ENCODE measurements around the gene HECA.
A peak's percentile ranks its signal among the peaks of the same experiment; 100 is the strongest.
"Not testable (repeated sequence)": the region's sequence is repeated elsewhere in the genome, so short reads cannot be mapped to it uniquely, and the experiment has no call there.

Gene HECA, protein sequence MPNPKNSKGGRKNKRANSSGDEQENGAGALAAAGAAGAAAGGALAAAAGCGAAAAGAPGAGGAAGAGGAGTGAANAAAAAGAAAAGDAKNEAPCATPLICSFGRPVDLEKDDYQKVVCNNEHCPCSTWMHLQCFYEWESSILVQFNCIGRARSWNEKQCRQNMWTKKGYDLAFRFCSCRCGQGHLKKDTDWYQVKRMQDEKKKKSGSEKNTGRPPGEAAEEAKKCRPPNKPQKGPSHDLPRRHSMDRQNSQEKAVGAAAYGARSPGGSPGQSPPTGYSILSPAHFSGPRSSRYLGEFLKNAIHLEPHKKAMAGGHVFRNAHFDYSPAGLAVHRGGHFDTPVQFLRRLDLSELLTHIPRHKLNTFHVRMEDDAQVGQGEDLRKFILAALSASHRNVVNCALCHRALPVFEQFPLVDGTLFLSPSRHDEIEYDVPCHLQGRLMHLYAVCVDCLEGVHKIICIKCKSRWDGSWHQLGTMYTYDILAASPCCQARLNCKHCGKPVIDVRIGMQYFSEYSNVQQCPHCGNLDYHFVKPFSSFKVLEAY

DNA sequence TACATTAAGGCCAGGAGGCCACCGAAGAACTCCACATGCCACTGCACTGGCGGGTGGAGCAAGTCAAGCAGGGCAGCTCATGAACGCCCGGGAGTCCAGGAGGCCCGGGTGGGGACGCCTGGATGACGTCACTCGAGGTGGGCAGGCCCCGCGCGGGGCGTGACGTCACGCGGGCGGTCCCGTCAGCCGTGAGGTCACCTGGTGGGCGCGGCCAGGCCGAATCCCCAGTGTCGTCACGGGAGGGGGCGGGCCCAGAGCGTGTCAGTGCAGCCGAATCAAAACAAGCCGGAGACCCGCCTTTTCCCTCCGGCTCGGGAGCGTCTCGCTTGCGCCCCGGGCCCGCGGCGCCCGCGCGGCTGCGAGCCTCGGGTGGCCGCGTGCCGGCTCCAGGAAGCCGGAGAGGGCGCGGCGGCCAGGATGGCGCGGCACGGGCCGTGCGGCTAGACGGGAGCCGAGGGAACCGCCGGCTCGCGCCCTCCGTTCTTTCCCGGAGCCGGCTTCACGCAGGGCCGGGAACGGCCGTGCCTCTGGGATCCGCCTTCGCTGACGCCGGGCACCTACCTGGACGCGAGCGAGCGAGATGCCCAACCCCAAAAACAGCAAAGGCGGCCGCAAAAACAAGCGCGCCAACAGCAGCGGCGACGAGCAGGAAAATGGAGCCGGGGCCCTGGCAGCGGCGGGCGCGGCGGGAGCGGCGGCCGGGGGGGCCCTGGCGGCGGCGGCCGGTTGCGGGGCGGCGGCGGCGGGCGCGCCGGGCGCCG, at the start of gene HECA:
Gene HECA, plus strand, starts transcription at position 264 of the 761 bp plus-strand sequence. Its CDS starts 317 bp downstream, at position 581.
- H3K4me3 ChIP-seq (ENCODE audit: low read length) = peak within 1 kb of the TSS; percentile 97
- no peak for TF ChIP-seq ZNF274 (IDR thresholded peaks at IDR 0.05; ENCODE audit: low read depth, low read length)

DNA sequence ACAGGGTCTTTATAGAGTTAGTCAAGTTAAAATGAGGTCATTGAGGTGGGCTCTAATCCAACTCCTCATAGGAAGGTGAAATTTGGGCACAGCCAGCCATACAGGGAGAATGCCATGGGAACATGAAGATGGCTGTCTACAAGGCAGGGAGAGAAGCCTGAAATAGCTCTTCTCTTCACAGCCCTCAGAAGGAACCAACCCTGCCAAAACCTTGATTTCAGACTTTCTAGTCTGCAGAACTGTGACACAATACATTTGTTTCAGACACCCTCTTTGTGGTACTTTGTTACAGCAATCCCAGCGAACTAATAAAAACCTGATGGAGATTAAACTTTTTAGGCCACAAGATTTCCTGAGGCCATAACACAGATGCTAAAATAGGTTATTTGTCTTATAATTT, 43.1 kb upstream of the HECA start:
- no peak for TF ChIP-seq ZNF274 (IDR thresholded peaks at IDR 0.05; ENCODE audit: low read depth, low read length)
- H3K4me3 ChIP-seq (ENCODE audit: low read length) = no peak overlapping the region

DNA sequence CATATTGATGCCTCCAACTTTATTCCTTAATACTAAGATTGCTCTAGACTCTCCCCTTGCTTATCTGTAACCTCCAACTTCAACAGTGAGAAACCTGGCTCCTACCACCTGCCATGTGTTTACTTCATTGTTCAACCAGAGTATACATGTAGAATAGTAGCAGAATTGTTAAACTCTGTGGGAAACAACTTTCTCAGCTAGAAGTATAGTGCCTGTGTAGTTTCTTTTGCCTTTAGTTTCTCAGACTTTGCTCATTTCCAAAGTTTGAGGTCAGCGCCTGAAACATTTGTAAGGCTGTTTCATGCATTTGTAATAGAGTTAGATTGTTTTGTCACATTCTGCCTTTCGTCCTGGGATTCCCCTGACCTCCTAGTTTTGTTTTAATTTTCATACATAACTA, 34.9 kb upstream of the HECA start:
- no peak for TF ChIP-seq ZNF274 (IDR thresholded peaks at IDR 0.05; ENCODE audit: low read depth, low read length)
- no peak overlapping the region for H3K4me3 ChIP-seq (ENCODE audit: low read length)

DNA sequence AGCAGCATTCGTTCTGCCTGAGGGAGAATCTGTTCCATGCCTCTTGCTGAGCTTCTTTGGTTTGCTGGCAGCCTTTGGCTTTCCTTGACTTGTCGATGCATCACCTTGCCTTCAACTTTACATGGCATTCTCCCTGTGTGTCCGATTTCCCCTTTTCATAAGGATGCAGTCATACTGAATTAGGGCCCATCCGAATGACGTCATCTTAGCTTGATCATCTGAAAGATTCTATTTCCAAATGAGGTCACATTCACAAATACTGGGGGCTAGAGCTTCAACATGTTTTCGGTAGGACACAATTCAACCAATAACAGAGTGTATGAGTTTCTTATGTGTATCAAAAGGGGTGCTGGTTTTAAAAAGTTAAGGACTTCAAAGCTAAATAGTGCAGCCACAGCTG, 27.8 kb upstream of the HECA start:
- TF ChIP-seq ZNF274 (IDR thresholded peaks at IDR 0.05; ENCODE audit: low read depth, low read length) = no peak
- H3K4me3 ChIP-seq (ENCODE audit: low read length) = no peak overlapping the region

DNA sequence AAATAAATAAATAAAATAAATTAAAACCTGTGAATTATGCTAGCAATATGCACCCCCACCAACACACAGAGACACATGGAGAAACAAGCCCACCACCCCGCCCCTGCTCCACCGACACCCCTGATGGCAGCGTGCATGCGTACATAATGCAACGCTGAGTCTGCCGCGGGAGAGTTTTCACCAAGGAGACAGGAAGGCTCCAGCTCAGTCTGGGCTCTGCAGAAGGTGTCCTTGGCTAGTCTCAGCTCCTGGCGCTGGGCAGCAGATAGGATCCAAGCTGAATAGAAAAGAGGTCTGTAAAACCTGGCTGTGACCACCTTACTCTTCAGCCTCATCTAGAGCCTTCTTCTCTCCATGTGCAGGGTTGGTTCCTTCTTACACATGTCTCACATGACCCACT, 26.5 kb upstream of the HECA start:
- no peak overlapping the region for H3K4me3 ChIP-seq (ENCODE audit: low read length)
- TF ChIP-seq ZNF274 (IDR thresholded peaks at IDR 0.05; ENCODE audit: low read depth, low read length) = no peak

DNA sequence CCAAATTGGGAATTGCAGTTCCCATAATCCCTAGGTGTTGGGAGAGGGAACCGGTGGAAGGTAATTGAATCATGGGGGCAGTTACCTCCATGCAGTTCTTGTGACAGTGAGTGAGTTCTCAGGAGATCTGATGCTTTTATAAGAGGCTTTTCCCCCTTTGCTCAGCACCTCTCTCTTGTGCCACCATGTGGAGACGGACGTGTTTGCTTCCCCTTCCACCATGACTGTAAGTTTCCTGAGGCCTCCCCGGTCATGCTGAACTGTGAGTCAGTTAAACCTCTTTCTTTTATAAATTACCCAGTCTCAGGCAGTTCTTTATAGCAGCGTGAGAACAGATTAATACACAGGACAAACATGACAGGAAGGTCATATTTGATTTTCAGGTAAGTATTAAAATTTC, 25.3 kb upstream of the HECA start:
- no peak overlapping the region for H3K4me3 ChIP-seq (ENCODE audit: low read length)
- TF ChIP-seq ZNF274 (IDR thresholded peaks at IDR 0.05; ENCODE audit: low read depth, low read length) = no peak

DNA sequence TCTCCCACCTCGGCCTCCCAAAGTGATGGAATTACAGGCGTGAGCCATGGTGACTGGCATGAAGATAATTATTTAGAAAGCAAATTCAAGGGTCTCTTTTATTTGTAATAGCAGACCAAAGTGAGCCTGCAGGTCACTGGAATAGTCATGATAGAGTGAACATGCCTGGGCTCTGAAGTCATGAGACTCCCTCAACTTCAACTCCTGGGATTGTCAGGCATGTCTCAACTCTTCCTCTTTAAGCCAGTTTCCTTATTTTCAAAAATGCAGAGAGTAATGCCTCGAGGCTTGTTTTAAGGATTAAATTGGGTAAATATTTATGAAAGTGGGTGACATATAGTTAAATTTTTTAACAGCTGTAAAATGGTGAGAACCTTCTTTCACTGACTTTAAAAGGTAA, 22.7 kb upstream of the HECA start:
- H3K4me3 ChIP-seq (ENCODE audit: low read length) = no peak overlapping the region
- no peak for TF ChIP-seq ZNF274 (IDR thresholded peaks at IDR 0.05; ENCODE audit: low read depth, low read length)

DNA sequence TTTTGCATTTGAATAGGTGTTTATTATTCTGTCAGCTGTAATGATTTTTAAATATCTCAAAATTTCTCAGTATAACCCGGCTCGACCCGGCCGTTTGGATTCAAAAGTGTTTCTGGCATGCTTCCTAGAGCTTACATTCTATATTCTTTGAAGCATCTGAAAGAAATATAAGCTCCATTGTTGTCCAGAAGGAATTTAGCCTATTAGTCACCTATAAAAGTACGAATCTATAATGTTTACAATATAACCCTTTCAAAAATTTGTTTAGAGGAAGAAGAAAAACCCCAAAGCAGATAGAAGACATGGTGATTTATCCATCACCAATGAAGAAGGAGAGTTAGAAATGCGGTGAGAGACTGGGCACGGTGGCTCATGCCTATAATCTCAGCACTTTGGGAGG, 22.3 kb upstream of the HECA start:
- H3K4me3 ChIP-seq (ENCODE audit: low read length) = no peak overlapping the region
- no peak for TF ChIP-seq ZNF274 (IDR thresholded peaks at IDR 0.05; ENCODE audit: low read depth, low read length)

DNA sequence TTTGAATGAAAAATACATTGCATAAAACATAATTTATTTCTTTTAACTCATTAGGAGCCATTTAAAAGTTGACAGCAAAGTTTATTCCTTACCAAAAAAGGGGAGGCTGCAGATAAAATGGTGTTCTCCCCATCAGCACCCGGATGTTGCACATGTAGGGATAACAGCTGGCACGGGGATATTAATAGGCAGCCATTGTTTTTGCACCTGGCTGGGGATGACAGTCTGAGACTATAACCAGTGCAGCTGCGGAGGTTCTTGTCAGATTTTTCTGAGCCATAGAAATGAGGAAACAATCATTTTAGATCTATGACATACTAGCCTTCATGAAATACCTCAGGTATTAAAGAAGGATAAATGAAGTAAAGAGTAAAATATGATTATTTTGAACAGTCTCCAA, 20.1 kb upstream of the HECA start:
- TF ChIP-seq ZNF274 (IDR thresholded peaks at IDR 0.05; ENCODE audit: low read depth, low read length) = no peak
- H3K4me3 ChIP-seq (ENCODE audit: low read length) = no peak overlapping the region

DNA sequence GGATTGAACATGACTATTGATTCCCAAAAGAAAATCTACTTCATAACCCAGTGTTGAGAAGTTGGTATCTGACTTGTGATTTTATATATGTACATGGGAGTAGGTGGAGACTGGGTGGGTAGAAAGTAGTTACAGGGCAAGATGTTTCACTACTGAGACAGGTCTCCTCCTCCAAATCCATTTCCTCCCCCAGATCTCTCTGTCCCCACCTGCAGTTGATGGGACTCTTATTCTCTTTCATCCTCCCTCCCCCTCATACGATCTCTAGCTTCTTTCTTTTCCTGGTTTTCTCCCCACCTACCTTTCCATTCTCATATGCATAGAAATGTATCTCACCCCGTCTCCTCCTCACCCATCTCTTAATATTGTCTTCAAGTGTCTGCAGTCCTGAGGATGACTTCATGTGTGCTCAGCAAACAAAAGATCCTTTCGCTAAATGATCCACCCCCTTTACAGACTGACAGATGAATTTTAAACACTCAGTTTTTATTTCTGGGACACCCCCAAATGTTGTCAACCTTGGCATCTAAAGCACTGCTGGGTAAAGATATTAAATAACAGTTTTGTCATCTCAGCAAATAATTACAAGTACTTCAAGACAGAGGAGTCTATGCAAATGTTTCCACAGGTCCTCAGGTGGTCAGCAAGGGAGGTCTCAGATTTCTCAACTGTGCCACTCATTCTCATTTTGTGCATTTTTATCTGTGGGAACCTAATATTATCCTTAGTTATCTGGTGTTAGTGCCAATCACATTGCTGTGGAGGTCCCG, 18.7 kb upstream of the HECA start:
- no peak for TF ChIP-seq ZNF274 (IDR thresholded peaks at IDR 0.05; ENCODE audit: low read depth, low read length)

DNA sequence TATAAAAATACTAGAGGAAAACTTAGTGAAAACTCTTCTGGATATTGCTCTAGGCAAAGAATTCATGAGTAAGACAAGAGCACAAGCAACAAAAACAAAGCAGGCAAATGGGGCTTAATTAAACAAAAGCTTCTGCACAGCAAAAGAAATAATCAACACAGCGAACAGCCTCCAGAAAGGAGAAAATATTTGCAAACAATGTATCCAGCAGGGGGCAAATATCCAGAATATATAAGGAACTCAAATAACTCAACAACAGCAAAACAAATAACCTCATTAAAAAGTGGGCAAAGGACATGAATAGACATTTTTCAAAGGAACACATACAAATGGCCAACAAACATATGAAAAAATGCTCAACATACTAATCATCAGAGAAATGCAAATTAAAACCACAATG, 17.1 kb upstream of the HECA start:
- H3K4me3 ChIP-seq (ENCODE audit: low read length) = no peak overlapping the region
- TF ChIP-seq ZNF274 (IDR thresholded peaks at IDR 0.05; ENCODE audit: low read depth, low read length) = no peak

More for the DNA sequence above, 18.7 kb upstream of the HECA start:
- no peak overlapping the region for H3K4me3 ChIP-seq (ENCODE audit: low read length)

DNA sequence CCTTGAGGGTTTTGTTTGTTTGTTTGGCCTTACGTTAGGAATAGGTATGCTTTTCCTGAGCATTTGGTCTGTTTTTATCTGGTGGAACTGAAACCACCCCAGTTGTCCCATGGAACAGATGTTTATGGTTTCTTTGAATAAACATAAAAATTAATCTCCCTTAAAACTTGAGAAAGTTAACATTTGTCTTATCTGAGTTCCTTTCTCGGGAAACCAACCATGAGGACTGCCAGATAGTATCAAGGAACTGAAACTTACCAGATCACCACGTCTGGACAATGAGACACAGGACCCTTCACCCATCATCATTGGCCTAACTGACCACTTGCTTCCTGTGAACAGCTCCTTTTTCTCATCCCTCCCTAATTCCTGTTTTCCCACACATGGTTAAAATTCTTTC, 15.3 kb upstream of the HECA start:
- TF ChIP-seq ZNF274 (IDR thresholded peaks at IDR 0.05; ENCODE audit: low read depth, low read length) = no peak
- no peak overlapping the region for H3K4me3 ChIP-seq (ENCODE audit: low read length)

DNA sequence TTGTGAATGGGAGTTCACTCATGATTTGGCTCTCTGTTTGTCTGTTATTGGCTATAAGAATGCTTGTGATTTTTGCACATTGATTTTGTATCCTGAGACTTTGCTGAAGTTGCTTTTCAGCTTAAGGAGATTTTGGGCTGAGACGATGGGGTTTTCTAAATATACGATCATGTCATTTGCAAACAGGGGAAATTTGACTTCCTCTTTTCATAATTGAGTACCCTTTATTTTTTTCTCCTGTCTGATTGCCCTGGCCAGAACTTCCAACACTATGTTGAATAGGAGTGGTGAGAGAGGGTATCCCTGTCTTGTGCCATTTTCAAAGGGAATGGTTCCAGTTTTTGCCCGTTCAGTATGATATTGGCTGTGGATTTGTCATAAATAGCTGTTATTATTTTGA, 12.1 kb upstream of the HECA start:
- not testable (repeated sequence) for H3K4me3 ChIP-seq (ENCODE audit: low read length)

DNA sequence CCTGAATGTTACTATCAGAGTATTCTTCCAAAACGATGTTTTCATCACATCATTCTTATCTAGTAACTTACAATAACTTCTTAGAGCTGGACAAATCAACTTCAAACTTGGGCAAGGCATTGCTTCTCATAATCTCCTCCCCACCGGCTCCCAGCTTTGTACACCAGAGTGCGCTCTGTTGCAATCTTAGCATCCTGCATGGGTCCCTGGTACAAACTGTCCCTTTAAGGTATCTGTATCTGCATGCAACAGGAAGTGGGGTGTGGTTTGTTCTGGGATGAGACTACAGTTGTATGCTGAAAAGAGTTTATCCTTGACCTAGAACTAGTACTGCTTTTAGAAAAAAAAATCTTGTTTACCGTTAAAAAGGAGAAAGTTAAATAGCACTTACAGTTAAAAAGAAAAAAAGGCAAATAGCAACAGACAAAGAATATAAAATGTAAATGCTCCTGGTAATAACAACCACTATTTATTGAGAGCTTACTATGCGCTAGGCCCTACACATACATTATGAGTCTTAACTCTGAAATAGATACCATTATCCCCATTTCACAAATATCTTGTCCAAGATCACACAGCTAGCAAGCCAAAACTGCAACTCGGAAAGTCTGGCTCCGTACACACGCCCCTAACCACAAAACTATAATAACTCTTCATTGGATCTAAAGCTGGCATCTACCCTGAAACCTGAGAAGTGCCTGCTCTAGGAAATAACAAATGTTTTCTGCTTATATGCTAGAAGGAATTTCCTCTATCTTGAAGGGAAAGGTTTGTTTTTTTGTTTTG, 9.8 kb upstream of the HECA start:
- H3K4me3 ChIP-seq (ENCODE audit: low read length) = no peak overlapping the region
- no peak for TF ChIP-seq ZNF274 (IDR thresholded peaks at IDR 0.05; ENCODE audit: low read depth, low read length)

Measured in GM08714 (cell line).